DMS153 treated with DMSO at 0.1 percent for 48 hours (cell line): ENCODE results near the gene SNX33.
"Not testable (repeated sequence)": the region's sequence is repeated elsewhere in the genome, so short reads cannot be mapped to it uniquely, and the experiment has no call there.

Experiments
- DNase-seq: peaks from one replicate; lab custom pipeline; 2025; ENCODE audit not compliant: unreplicated experiment; lab: John Stamatoyannopoulos, UW

The SNX33 gene

DNA sequence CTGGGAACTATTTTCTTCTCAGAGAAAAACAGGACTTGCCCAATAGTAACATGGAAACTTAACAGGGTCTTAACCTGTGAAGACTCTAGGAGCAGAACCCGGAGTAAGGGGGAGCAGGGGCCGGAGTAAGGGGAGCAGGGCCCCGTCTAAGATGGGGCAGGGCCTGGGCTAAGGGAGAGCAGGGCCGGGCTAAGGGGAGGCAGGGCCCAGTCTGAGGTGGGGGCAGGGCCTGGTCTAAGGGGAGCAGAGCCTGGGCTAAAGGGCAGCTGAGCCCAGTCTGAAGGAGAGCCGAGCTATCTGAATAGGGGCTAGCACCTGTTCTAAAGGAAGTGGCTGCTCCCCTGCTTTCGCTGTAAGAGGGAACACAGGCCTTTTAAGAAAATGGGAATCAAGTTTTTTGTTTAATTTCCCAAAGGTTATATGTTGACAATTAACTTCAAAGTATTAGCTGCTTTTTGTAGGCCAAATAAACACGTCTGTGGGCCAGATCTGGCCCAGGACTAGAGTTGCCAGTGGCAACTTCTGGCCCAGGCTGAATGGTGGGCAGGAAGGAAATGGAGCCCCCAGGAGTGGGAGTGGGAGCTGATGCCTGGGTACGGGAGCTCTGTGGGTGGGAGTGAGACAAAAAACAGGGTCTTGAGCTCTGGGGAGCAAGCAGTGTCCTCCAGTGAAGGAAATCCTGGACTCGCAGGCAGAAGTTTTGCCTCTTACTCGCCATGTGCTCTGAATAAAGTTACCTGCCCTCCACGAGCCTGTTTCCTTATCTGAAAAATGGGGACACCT, 32.5 kb downstream of the SNX33 start:
- DNase-seq = no peak

DNA sequence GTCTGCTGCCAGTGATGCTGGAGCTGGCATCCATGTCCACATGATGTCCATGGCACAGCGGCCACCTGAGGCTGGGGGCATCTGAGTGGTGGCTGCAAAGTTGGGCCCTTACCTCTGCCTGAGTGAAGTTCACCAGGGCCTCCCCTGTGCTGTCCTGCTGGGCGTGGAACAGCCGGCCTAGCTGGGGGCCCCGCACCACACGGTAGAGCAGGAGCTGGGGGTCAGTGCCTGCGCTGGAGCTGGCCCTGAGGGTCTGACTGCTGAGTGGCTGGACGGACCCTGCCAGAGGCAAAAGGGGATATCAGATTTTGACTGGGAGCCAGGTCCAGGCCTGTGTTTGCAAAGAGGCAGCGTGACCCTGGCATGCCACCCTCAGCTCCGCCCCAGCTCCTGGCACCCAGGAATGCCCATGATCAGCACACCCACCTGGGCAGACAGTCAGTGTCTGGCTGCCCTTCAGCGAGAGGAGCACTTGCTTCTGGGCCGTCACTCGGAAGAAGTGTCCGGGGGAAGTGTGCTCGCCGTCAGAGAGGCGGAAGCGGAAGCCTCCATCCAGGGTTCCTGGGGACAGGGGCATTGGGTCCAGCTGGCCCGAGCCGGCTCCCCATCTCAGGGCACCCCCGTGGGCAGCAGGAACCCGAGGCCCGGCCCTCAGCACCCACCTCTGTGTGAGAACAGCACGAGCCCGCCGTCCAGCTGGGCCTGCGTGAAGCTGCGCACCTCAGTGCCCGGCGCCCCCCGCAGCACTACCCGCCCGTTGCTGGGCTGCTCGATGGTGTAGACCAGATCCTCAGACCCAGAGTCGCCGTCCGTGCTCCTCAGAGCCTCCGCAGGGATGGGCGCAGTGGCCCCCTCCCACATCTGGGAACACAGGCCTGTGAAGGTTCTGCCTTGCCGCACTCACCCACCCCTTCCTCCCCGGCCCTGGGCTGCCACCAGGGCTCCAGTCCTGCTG, 34.7 kb downstream of the SNX33 start:
- no peak for DNase-seq

DNA sequence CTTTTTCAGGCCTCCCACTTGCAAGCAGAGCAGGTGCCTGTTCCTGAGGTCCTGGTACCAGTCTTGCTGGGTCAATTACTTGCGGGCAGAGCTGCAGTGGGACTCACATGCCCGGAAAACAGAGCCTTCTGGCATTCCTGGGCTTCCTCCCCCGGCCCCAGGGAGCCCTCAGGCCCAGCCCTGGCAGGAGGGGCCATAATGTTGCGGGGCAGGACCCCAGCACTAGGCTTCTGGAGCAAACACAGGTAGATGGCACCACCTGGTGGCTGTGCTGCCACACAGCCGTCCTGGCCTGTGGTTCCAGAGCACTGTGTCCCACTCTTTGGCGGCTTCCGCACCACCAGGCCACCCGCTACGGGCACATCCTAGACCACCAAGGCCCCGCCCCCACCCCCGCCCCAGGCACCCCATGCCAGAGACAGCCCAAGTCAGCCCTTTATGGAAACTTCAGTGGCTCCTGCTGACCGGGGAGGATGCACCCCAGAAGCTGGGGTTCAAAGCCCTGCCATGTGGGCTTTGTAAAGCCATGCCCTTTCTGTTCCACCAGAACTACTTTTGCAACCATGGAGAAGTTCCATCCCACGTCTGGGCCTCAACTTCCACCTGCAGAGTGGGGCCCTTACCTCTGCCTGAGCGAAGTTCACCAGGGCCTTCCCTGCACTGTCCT, 36.1 kb downstream of the SNX33 start:
- not testable (repeated sequence) for DNase-seq

DNA sequence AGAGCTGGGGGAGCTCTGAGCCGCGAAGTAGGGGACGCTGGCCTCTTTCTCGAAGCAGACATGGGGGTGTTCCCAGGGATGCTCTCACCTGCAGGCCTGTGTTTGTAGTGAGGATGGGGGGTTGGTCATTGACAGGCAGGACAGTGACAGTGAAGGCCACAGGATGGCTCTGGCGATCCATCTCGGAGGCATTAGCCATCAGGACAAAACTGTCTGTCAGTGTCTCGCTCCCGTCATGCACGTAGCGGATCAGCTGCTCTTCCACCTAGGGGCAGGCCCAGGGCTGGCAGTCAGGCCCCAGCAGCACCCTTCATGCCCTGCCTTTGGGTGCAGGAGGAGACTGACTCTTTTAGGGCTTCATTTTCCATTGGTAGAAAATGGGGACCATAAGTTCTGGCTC, 36.9 kb downstream of the SNX33 start:
- DNase-seq = no peak

DNA sequence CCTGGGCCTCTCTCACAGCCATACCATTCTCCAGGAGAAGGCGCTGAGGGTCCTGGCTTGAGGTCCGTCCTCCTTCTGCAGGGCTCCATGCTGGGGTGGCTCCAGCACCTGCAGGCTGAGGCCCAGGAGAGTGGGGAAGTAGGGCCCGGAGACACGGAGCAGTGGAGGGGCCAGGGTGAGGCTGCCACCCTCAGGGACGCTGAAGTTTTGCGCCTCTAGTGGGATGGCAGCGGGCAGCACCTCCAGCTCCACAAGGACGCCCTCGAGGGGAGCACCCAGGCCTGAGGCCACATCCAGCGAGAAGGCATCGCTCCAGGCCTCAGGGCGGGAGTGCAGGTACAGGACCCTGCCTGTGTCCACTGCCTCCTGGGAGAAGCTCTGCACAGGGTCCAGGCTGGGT, 37.5 kb downstream of the SNX33 start:
- no peak for DNase-seq

DNA sequence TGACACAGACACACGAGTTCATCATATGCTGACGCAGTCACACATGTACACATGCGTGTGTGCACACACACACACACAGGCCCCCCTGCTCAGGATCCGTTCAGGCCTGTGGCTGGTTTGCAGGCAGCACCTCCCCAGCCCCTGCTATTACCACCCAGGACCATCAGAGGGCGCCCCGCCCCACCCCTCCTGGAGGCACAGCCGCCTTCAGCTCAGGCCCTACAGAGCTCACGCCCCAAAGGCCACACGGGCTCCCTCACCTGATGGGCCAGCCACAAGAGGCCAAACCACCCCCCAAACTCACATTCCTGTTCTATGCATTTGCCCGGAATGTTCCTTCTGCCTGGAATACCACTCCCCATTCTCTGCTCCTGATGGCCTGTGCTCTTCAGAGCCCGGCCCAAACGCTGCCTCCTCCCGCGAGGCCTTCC, 38.5 kb downstream of the SNX33 start:
- DNase-seq = not testable (repeated sequence)

DNA sequence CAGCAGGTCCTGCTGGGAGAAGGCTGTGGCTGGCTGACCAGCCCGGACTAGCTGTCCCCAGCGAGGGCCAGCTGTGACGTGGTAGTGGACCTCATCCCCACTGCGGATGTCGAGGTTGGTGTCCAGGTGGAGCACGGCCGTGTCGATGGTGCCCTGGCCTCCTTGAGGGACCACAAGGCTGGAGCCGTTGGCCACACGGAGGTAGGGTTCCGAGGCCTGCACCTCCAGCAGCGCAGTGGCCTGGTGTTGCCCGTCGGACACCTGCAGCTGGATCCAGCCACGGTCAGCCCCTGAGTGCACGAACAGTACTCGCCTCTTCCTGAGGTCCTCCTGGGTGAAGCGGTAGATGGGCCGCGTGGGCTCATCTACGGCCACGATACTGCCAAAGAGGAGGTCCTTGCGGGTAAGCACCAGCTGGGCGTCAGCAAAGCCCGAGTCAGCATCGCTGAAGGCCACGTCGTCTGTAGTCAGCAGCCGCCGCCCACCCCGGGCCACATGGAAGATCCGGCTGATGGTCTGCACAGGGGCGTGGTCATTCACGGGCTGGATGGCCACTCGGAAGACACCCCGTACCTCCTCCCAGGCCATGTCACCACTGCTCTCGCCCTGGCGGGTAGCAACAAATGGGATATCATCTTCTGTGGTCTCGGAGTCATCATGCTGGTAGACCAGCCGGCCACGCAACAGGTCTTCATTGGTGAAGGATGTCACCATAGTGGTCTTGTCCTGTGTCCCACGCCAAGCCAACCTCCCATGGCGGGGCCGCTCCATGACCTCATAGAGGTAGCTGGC, 40.0 kb downstream of the SNX33 start:
- no peak for DNase-seq

DNA sequence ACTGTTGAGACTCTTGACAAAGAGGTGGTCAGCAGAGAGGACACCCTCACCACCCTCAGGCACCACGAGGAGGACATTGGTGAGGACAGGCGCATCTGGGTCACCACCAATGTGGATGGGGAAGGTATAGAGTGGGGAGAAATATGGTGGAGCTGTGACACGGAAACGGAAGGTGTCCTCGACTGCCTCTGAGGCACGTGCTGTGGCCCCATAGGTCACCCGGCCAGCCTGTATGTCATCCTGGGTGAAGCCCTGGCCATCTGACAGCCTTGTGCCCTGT, 40.5 kb downstream of the SNX33 start:
- DNase-seq = no peak

DNA sequence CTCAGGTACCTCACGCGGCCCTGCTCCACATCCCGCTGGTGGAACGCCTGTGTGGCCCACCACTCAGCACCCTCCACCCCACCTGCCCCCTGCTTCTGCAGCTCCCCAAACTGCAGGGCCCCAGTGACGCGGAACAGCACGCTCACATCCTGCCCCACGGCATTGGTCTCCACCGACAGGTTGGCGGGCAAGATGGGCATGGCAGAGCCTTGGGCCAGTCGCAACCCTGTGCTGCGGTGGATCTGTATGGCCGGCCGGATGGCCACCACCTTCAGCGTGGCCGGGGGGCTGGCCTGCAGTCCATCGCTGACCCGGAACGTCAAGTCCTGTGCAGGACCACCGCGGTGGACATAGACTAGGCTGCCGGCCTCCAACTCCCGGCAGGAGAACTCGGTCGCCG, 41.1 kb downstream of the SNX33 start:
- no peak for DNase-seq

DNA sequence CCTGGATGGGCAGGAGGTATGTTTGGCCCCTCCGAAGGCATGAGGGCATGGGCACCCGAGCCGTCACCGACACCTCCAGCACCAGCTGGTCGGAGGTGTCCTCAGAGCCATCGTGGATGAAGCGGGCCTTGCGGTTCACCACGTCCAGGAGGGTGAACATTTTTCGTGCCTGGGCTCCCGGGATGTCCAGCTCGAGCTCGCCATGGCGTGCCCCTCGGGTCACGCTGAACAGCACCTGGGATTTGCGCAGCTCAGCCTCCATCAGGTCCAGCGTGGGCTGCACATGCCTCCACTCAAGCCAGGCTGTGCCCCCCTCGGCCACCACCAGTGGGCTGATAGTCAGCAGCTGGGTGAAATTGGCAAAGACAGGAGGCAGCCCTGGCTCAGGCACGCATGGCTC, 41.7 kb downstream of the SNX33 start:
- not testable (repeated sequence) for DNase-seq

DNA sequence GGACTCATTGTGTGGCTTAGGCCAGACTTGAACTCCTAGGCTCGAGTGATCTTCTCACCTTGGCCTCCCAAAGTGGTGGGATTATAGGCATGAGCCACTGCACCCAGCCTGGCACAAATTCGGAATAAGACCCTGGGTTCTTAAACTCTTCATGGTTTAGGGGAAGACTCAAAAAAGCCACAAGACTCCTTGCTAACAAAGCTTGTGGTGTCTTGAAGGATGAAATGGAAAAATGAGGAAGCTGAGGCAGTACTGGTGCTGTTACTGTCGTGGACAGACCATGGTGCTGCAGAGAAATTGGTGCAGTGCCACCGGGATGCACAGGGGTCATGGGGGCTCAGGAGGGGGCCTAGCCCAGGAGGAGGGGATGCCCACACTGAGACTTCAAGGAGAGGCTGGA, 44.6 kb downstream of the SNX33 start:
- DNase-seq = not testable (repeated sequence)

DNA sequence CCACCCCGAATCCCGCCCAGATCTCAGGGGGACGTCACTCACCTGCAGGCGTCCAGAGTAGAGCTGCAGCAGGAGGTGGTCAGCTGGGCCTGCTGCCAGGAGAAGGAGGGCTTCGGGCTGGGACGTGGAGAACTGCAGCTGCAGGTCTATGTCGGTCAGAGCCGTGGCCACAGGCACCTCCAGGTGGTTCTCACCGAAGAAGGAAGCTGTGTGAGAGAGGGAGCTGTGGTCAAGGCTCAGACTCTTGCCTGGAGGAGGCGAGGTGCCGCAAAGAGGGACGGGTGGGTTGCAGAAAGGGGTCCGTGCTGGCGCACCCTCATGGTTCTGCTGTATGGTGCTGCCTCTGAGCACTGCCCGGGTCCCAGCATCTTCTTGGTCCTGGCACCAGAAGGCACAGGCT, 45.3 kb downstream of the SNX33 start:
- not testable (repeated sequence) for DNase-seq

DNA sequence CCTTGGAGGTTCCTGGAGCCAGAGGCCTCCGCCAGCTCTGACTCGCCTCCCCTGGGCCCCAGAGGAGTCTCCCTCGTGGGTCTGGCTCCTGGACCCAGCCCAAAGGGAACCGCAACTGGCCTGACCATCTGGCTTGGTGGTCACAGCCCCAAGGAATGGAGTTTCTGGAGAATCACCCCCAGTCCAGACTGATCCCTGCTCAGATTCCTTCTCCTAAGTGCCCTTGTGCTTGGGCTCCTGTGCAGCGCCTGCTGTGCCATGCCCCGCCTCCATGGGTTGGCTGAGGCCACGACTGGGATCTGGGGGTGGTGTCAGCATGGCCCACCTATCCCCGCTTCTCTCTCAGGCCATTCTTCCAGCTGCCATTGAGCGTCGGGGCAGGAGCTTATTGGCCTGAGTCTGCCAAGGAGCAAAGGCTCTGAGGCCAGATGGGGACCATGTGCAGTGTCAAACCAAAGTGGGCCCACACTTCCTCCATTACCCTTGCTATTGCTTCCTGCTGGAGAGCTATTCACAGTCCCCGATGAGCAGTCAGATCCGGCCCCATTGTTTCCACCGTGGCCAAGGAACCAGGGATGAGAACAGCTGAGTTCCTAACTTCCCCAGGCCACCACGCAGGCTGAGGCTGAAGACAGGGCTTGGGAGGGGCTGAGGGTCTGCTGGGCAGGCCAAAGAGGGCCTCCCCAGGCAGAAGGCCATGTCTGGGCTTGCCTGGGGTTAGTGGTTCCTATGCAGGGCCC, 46.0 kb downstream of the SNX33 start:
- DNase-seq = no peak

DNA sequence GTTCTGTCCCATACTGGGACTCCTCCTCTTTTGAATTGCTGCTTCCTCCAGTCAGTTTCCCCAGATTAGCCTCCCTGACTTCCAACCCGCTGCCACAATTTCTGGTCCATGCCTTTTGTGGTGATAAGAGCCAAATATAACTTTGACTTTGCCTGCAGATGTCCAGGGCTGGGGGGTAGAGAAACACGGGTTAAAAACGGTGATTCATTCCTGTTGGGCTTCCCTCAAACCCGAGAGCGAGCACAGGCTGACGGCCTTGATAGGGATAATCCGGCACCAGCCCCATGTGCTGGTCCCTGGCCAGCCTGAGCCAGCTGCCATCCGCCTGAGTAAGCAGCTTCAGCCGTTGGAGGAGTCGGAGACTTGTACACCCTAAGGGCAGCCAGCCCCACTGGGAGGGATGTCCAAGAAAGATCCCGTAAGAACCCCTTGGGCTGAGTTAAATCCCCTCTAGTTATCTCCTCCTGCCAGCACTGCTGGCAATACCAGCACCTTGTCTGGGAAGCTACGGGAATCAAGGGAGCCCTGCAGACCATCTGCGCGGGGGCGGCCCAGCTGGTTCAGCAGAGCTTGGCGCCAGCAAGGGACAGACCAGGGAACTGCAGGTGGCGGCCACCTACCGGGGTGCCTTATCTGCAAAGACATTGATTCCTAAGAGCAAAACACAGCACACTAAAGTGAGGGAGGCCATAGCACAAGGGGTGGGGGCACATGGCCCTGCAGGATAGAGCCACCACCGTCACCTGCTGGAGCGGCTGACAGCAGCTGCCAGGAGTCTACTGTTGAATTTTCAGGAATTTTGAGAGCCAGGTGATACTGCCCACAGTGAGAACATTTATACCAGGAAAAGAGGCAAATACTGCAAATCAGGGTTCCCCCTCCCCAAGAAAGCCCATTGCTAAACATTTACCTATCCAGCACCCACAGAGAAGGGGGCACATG, 46.8 kb downstream of the SNX33 start:
- DNase-seq = no peak

DNA sequence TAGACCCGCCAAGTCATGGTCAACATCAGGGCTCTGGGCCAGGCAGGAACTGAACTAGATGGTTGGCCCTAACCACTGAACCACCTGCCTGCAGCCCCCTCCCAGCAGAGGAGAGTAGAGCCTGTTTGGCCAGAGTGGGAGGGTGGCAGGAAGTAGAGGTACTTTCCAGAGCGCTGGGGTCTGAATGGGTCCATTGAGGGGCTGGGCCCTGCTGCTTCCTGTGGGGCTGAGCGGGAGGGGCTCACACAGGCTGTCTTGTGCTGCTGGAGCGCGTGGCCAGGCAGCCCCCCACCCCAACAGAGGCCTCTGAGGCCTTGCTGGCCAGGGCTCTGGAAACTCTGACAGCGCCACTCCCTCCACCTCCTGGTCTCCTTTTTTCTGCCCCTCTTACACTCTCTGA, 47.5 kb downstream of the SNX33 start:
- no peak for DNase-seq

DNA sequence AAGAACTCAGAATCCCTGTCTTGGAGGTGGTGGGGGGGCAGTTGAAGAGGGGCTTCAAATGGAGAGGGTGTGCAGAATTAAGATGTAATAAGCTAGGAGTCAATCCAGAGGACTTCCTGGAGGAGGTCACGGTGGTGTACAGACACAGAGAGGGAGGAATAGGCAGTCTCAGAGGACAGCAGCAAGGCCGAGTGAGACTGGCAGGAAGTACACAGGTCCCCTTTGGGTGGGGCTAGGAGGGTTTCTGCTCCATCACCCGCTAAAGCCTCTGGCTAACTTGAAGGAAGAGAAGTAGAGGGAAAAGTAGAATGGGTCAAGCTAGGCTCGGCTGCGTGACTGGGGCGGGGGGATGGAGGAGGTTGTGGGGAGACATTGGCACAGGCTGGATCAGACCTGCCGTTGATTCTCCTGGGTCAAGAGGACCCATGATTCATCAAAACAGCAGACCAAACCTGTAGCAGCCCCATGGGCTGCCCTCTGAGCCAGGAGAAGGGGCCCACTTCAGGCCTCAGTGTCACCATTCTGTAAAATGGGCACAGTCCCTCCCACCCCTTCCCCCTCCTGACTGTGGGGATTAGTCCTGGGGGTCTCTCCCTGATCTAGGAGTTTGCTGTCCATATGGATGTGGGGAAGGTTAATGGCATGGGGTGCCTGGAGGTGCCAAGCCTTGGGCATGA, 48.1 kb downstream of the SNX33 start:
- DNase-seq = no peak

DNA sequence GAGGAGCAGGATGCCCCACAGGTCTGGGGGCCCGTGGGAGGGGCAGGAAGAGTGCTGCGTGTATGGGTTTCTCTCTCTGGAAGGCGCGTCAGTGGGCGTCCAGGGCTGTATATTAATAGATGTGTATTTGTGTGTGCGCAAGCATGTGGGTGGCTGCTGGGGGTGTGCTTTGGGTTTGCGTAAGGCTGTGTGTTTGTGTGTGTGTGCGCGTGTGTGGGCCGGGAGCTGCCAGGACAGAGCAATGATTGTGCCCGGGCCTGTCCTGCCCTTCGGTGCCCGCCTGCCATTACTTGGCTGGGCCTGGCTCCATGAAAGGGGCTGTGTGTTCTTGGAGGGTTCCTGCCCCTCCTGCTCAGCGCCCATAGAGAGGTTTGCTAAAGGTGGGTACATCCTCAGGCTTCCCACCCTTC, 48.6 kb downstream of the SNX33 start:
- no peak for DNase-seq

DNA sequence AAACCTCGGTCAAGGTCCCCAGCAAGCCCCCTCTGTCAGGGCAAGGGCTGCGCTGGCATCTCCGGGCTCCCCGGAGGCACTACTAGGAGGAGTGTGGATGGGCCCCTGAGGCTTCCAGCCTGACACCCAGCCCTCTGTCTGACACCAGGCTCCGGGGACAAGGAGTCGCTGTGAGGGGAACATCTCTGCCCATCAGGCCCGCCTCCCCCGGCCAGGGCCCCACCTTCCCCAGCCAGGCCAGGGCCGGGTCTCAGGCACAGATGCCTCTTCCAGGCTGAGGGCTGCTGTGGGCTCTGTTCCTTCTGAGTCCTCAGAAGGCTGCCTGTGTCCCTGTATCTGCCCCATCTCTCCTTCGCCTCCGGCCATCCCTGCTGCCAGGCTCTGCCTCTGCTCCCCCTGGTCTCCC, 49.1 kb downstream of the SNX33 start:
- DNase-seq = no peak

DNA sequence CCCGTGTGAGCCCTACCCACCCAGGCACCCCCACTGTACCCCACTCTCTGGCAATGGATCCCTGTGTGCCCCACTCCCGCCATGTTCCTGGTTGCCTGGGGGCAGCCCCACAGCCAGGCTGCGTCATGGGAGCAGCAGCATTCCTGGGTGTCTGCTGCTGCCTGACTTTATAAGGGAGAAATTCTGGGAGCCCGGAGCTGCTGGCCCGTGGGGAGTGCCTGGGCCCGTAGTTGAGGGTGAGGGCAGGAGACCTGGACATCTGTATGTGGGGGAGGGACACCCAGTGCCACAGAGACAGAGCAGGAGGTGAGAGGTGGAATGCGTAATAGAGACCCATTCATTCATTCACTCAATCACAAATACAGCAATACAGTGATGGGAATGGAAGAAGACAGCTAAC, 49.8 kb downstream of the SNX33 start:
- DNase-seq = no peak
